CD4-positive, alpha-beta T cell treated with Interleukin-15 for 4 hours (primary cell): ENCODE results near the gene LTO1.

Source experiments
- DNase-seq: peaks from one replicate; pipeline ENCODE4 v3.0.0-alpha.2; 2020; ENCODE audit warnings: low spot score

LTO1 gene

GRCh38 chr11:69677749-69678148, 2.6 kb upstream of the LTO1 start:
- no peak for DNase-seq

GRCh38 chr11:69674267-69674885, 777 bp downstream of the LTO1 start:
- DNase-seq: no peak

- DNase-seq: no peak
Measured at GRCh38 chr11:69671734-69672465, 3.3 kb downstream of the LTO1 start.

GRCh38 chr11:69670158-69670845, 4.9 kb downstream of the LTO1 start:
- peak; percentile 56 for DNase-seq

- DNase-seq: no peak
Measured at GRCh38 chr11:69669486-69669885, 5.7 kb downstream of the LTO1 start.

GRCh38 chr11:69667619-69668604, 7.2 kb downstream of the LTO1 start:
- DNase-seq: no peak

GRCh38 chr11:69666752-69667536, 8.2 kb downstream of the LTO1 start:
- no peak for DNase-seq

- no peak for DNase-seq
Measured at GRCh38 chr11:69666261-69666660, 8.9 kb downstream of the LTO1 start.

- DNase-seq: no peak
Measured at GRCh38 chr11:69665669-69666068, 9.5 kb downstream of the LTO1 start.

GRCh38 chr11:69664901-69665300, 10.3 kb downstream of the LTO1 start:
- no peak for DNase-seq

- no peak for DNase-seq
Measured at GRCh38 chr11:69664103-69664775, 10.9 kb downstream of the LTO1 start.

GRCh38 chr11:69663326-69663725, 11.8 kb downstream of the LTO1 start:
- DNase-seq: no peak

- no peak for DNase-seq
Measured at GRCh38 chr11:69662806-69663205, 12.3 kb downstream of the LTO1 start.

GRCh38 chr11:69662021-69662698, 13.0 kb downstream of the LTO1 start:
- no peak for DNase-seq

- DNase-seq: no peak
Measured at GRCh38 chr11:69661413-69661715, 13.8 kb downstream of the LTO1 start.

- DNase-seq: no peak
Measured at GRCh38 chr11:69660001-69660500, 15.1 kb downstream of the LTO1 start.

- DNase-seq: no peak
Measured at GRCh38 chr11:69659591-69659990, 15.6 kb downstream of the LTO1 start.

GRCh38 chr11:69658626-69659450, 16.3 kb downstream of the LTO1 start:
- DNase-seq: no peak
